ENCODE measurements around the gene CRABP2.

GRCh38 chr1:156665539-156665938 is 39.8 kb downstream of the CRABP2 start:
- TF ChIP-seq CTCF (IDR thresholded peaks at IDR 0.05; ENCODE audit: borderline replicate concordance, extremely low read depth, low read length, poor library complexity, severe bottlenecking) (no peak), EZH2 (IDR thresholded peaks at IDR 0.05; ENCODE audit: borderline replicate concordance, low read depth, low read length, severe bottlenecking) (no peak)
